GM12878 (cell line): ENCODE measurements around the gene R3HDM2. TPM values are rescaled to one million over a fixed set of nuclear protein-coding genes. Genes with fewer than 3 reads are reported as not detected.

Experiments
- ASH2L ChIP-seq: fragments of 300-600, 200-600 bp; sonication (generic); IDR thresholded peaks from 2 replicates; pipeline ENCODE4 v1.6.1; 2017; ENCODE audit warnings: low read depth, mild to moderate bottlenecking, borderline replicate concordance
- EGR1 ChIP-seq, 2 experiments: IDR thresholded peaks; 1 replicate in 1 of 2; 2 replicates in 1 of 2; pipeline ENCODE4 v1.6.1; 2011 to 2012; ENCODE audit warnings: low read depth in 2 of 2, low read length in 2 of 2, borderline replicate concordance in 1 of 2, mild to moderate bottlenecking in 1 of 2, moderate library complexity in 1 of 2
- NFXL1 ChIP-seq: fragments of 450-650 bp; IDR thresholded peaks from 2 replicates; pipeline ENCODE4 v1.6.1; 2017; ENCODE audit warnings: antibody characterized with exemption, mild to moderate bottlenecking, borderline replicate concordance
- POU2F2 ChIP-seq: IDR thresholded peaks from 3 replicates; pipeline ENCODE4 v1.6.1; 2011; ENCODE audit warnings: low read depth, mild to moderate bottlenecking, low read length, borderline replicate concordance
- SMC3 ChIP-seq: IDR thresholded peaks from 2 replicates; pipeline ENCODE4 v1.6.1; 2011; ENCODE audit warnings: low read length, improper control_type of control experiment, borderline replicate concordance
- SREBF1 ChIP-seq: IDR thresholded peaks from 2 replicates; pipeline ENCODE4 v1.6.1; 2012; ENCODE audit warnings: mild to moderate bottlenecking, low read length
- STAT1 ChIP-seq: fragments of 450-650 bp; conservative IDR thresholded peaks from 2 replicates; pipeline ENCODE4 v1.6.1; 2014; ENCODE audit warnings: antibody characterized with exemption, mild to moderate bottlenecking
- polyA plus RNA-seq, 11 experiments: library from polyadenylated mRNA; depleted of rRNA in 4 of 11; unstranded in 6 of 11; stranded (reverse) in 5 of 11; fragments of >200 nt; fragmentation: Nextera tagmentation in 4 of 11; fragmentation: Illumina TruSeq in 1 of 11; extraction: Ambion mirVana in 4 of 11; extraction: Trizol in 1 of 11; gene quantifications; 1 replicate in 1 of 11; 2 replicates in 10 of 11; pipeline versions ENCODE4 v1.2.1 to v1.2.3, GENCODE V29; 2011 to 2016; ENCODE audit warnings: inconsistent platforms in 2 of 11, missing spikeins in 2 of 11, low read depth in 1 of 11
- total RNA-seq, 4 experiments: library from RNA; depleted of rRNA in 3 of 4; stranded (reverse); fragments of >200 nt in 3 of 4; fragmentation: Illumina TruSeq in 1 of 4; extraction: Trizol in 1 of 4; gene quantifications; 2 replicates each; pipeline versions ENCODE4 v1.2.1 to v1.2.3, GENCODE V29; 2013 to 2021
- TF ChIP-seq, protein P1 (sequence below): fragments of 450-650 bp; IDR thresholded peaks from 2 replicates; pipeline ENCODE4 v1.6.1; 2018; ENCODE audit warnings: mild to moderate bottlenecking, low read depth, moderate library complexity; ENCODE audit not compliant: partially characterized antibody
- TF ChIP-seq, protein P2 (sequence below): IDR thresholded peaks from 2 replicates; pipeline ENCODE4 v1.6.1; 2012; ENCODE audit warnings: low read depth, low read length, improper control_type of control experiment
- TF ChIP-seq, protein P3 (sequence below): fragments of 450-650 bp; IDR thresholded peaks from 2 replicates; pipeline ENCODE4 v1.6.1; 2016; ENCODE audit warnings: mild to moderate bottlenecking
- TF ChIP-seq, protein P4 (sequence below), 3 experiments: IDR thresholded peaks in 2 of 3; conservative IDR thresholded peaks in 1 of 3; 2 replicates each; pipeline ENCODE4 v1.5.1; 2011; ENCODE audit warnings: low read depth in 3 of 3, low read length in 3 of 3, mild to moderate bottlenecking in 3 of 3, control low read depth in 2 of 3, moderate library complexity in 2 of 3, inconsistent platforms in 1 of 3, mixed read lengths in 1 of 3; ENCODE audit not compliant: control insufficient read depth in 2 of 3, insufficient read depth in 1 of 3; ENCODE audit errors: extremely low read depth in 1 of 3

Gene R3HDM2
- total and polyA plus RNA-seq, 10 of the 15 experiments (the other 5 are each of a cell fraction or from before 2014, with no cell fraction given), result 4.6 to 26.1 (median 11.2) TPM

DNA sequence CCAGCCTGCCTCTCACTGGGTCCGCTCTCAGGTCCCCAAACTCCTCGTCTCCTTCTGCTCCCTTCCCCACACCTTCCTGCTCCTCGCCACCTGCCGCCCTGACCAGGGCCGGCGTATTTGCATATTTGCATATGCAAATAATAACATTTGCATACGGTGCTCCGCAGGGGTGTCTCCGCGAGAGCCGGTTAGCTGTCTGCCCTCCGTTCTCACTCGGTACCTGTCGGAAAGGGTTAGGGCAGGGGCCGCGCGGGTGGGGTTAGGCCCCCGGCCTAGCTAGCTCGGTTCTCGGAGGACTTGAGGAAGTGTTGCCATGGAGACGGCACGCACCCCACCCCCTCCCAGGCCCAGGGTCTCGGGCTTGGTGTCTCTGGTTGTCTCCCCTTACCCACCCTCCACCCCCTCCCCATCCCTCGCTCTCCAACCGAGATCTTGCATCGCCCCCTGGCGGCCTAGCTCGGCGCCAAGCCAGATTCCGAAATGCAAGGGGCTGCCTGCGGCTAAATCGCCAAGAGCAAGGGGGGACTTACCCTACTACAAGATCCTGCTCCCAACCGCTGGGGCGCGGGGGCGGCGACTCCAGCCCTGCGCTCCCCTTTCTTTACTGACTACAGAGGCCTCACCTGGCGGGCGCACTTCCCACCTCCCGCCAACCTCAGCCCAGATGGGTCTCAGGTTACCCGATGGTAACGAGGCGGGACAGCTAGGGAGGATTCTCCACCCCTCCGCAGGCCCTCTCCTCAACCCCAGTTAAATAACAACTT, 188.0 kb downstream of the R3HDM2 start (continued):
- TF ChIP-seq, protein P1, sequence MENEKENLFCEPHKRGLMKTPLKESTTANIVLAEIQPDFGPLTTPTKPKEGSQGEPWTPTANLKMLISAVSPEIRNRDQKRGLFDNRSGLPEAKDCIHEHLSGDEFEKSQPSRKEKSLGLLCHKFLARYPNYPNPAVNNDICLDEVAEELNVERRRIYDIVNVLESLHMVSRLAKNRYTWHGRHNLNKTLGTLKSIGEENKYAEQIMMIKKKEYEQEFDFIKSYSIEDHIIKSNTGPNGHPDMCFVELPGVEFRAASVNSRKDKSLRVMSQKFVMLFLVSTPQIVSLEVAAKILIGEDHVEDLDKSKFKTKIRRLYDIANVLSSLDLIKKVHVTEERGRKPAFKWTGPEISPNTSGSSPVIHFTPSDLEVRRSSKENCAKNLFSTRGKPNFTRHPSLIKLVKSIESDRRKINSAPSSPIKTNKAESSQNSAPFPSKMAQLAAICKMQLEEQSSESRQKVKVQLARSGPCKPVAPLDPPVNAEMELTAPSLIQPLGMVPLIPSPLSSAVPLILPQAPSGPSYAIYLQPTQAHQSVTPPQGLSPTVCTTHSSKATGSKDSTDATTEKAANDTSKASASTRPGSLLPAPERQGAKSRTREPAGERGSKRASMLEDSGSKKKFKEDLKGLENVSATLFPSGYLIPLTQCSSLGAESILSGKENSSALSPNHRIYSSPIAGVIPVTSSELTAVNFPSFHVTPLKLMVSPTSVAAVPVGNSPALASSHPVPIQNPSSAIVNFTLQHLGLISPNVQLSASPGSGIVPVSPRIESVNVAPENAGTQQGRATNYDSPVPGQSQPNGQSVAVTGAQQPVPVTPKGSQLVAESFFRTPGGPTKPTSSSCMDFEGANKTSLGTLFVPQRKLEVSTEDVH, result no peak
- TF ChIP-seq NFXL1, result no peak
- TF ChIP-seq STAT1, result no peak
- peak; percentile 39; the same call in 1 of the 2 replicates for TF ChIP-seq SREBF1
- peak; percentile 13; the same call in 1 of the 2 replicates for TF ChIP-seq SMC3
- TF ChIP-seq, protein P2, sequence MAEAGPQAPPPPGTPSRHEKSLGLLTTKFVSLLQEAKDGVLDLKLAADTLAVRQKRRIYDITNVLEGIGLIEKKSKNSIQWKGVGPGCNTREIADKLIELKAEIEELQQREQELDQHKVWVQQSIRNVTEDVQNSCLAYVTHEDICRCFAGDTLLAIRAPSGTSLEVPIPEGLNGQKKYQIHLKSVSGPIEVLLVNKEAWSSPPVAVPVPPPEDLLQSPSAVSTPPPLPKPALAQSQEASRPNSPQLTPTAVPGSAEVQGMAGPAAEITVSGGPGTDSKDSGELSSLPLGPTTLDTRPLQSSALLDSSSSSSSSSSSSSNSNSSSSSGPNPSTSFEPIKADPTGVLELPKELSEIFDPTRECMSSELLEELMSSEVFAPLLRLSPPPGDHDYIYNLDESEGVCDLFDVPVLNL, result no peak
- peak; percentile 97; the same call in 1 of the 2 replicates for TF ChIP-seq ASH2L
- TF ChIP-seq EGR1 (IDR thresholded peaks at IDR 0.05; ENCODE audit: borderline replicate concordance in 1 of 2, low read depth in 2 of 2, low read length in 2 of 2), result no peak
- TF ChIP-seq, protein P3, sequence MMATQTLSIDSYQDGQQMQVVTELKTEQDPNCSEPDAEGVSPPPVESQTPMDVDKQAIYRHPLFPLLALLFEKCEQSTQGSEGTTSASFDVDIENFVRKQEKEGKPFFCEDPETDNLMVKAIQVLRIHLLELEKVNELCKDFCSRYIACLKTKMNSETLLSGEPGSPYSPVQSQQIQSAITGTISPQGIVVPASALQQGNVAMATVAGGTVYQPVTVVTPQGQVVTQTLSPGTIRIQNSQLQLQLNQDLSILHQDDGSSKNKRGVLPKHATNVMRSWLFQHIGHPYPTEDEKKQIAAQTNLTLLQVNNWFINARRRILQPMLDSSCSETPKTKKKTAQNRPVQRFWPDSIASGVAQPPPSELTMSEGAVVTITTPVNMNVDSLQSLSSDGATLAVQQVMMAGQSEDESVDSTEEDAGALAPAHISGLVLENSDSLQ, result 0 out of 2 replicates have a peak, but pooled peaks have one; percentile 13
- TF ChIP-seq POU2F2, result peak; percentile 100
- TF ChIP-seq, protein P4, sequence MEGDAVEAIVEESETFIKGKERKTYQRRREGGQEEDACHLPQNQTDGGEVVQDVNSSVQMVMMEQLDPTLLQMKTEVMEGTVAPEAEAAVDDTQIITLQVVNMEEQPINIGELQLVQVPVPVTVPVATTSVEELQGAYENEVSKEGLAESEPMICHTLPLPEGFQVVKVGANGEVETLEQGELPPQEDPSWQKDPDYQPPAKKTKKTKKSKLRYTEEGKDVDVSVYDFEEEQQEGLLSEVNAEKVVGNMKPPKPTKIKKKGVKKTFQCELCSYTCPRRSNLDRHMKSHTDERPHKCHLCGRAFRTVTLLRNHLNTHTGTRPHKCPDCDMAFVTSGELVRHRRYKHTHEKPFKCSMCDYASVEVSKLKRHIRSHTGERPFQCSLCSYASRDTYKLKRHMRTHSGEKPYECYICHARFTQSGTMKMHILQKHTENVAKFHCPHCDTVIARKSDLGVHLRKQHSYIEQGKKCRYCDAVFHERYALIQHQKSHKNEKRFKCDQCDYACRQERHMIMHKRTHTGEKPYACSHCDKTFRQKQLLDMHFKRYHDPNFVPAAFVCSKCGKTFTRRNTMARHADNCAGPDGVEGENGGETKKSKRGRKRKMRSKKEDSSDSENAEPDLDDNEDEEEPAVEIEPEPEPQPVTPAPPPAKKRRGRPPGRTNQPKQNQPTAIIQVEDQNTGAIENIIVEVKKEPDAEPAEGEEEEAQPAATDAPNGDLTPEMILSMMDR (IDR thresholded peaks at IDR 0.05 in 2 of 3, conservative IDR thresholded peaks at IDR 0.05 in 1 of 3; ENCODE audit: control insufficient read depth in 2 of 3, extremely low read depth in 1 of 3, insufficient read depth in 1 of 3, low read depth in 3 of 3, low read length in 3 of 3), result peak; percentile 59 to 77 (median 68)
